DMS79 (cell line): ENCODE measurements around the gene CBLN3.

ENCODE experiments used
- DNase-seq: peaks from one replicate; lab custom pipeline; 2025; lab: John Stamatoyannopoulos, UW

The CBLN3 gene

GRCh38 chr14:24439257-24439656, 9.8 kb upstream of the CBLN3 start:
- no peak for DNase-seq

DNA sequence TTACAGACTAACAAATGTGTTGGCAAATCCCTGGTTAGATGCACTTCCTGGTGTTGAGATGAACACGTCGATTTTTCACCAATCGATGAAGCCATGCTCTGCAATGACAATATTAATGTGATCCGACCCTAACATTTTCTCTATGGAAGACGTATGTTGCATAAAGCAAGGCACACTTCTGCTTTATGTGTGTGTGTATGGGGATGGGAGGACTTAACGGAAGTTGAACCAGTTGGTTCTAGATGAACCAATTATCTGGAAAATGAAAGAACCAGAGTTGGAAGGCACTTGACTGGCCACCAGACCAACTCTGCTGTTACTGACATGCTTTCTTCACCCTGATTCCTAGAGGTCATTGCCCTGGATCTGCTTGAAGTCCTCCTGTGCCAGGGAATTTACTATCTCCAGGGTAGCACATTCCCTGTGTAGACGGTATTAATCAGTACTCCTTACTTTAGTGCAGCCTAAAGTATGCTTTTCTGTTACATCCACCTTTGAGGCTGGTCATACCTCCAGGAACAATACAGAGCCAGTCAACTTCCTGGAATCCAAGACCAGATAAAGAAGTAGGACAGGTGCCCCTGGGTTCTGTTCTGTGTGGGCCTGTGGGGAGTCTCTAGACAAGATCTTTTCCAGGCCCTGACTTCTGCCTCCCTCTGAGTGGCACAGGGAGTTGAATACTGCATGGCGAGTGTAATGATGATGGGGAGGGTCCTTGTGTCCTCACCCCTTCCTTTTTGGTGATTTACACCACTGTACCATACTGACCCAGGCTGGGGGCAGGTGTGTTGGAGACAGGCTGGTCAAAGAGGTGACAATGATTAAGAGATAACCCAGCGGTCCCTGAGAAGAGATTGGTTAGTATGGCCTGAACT, 9.0 kb upstream of the CBLN3 start:
- no peak for DNase-seq

DNA sequence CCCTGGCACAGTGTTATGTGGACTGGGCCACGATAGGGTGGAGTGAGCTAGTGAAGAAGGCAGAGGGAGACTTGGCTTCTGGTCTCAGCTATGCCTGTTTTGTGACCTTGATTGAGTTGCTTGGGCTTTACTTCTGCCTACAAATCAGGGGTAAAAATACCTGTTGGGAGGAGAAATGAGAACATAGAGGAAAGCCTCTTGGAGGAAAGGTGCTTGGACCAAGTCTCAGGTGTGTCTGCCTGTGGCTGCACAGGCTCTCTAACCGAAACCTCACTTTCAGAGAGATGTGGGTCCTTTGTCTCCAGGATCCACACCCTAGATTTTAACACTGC, 8.2 kb upstream of the CBLN3 start:
- DNase-seq: no peak

DNA sequence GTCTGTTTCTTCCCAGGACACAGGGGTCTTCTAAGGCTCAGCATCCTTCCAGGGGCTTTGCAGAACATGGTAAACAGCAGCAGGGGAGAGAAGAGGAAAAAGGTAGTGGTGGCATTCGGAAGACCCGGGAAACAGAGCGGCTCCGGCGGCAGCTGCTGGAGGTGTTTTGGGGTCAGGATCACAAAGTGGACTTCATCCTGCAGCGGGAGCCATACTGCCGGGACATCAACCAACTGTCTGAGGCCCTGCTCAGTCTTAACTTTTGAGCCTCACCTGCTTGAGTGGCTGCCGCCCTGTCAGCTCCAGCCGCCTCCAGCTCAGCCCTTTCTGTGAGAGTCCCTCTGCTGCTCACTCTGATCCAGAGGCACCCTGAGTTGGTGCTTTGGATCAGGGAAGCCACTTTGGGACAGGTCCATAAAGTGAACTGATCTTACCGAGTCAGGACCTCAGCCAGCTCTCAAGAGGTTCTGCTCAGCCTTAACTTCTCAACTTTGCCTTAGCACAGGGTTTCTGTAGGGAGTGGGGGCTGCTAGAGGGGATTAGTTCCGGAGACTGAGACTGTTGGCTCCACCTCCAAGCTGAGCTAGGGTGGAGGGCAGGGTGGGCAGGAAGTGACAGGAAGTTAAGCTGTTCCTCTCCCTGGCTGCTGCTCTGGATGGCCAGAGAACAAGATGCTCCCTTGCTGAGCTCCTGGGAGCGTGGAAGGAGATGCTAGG, 7.7 kb upstream of the CBLN3 start:
- DNase-seq: no peak

DNA sequence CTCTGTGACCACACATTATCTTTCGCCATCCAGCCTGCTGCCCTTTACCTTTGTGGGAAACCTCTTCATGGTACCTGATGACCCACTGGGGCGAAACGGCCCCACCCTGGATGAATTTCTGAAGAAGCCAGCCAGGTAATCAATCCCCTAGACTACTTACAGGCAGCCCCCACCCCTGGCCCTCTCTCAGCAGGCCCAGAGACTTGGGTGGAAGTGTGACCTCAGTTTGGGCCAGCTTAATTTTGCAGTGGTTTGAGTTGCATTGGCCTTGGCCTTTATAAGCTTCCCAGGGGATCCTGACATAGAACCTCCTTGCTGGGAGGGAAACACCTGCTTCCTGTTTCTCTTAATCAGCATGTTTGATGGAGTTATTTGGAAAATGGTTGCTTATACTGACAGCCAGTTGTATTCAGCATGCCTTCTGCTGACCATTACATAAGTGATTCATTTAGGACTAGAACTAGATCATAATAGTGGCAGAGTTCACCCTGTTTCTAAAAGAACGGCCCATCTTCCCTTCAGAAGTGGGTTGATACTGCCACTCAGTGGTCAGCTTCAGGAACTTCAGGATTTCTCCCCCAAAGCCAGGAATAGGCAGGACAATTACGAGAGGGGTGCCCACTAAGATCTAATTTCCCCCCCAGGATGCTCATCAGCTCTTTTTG, 7.0 kb upstream of the CBLN3 start:
- peak; percentile 39 for DNase-seq

DNA sequence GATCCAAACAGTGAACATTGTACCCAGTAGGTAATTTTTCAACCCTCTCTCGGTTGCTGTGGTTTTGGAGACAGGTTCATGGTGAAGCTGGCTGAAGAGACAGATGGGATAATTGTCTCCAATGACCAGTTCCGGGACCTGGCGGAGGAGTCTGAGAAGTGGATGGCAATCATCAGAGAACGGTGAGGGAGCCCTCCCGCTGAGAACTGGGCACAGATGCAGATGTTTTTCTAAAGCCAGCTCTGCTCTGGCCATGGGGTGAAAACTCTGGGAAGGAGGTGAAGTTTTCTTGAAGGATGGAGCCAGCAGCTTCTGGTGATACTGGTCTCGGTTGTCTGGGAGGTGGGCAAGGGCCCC, 6.5 kb upstream of the CBLN3 start:
- peak; percentile 33 for DNase-seq

- no peak for DNase-seq
These were observed 5.8 kb upstream of the CBLN3 start for GRCh38 chr14:24435192-24435810.

DNA sequence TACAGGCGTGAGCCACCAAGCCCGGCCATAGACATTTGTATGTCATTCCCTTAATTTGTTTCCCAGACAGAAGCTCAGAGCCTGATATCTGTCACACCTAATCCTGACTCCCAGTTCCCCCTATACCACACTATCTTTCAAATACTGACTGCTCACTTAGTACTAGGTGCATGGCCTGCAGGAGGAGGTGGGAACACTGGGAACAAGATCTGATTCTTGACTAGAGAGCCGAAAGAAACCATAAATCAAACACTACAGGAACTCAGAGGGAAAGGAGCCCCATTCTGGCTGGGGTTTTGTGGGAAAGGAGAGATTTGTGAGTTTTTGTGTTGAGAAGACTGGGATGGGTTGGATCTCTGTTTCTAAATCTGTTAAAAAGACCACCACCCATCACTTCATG, 5.2 kb upstream of the CBLN3 start:
- DNase-seq: no peak

DNA sequence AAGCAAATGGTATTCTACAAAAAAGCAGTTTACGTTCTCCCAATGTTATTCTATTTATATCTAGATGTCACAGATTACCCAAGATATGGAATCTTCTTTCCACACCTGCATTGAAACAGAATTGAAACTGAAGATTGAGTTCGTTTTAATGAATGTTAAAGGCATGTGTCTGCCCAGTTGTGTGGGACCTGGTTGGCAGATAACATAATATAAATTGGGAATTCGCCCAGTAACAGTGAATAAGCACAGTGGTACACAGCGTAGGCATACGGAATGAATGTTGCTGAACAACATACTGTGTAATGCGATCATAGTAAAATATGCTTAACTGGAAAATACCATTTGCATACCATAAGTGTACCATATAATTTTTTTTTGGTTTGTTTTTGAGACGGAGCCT, 4.6 kb upstream of the CBLN3 start:
- DNase-seq: no peak

DNA sequence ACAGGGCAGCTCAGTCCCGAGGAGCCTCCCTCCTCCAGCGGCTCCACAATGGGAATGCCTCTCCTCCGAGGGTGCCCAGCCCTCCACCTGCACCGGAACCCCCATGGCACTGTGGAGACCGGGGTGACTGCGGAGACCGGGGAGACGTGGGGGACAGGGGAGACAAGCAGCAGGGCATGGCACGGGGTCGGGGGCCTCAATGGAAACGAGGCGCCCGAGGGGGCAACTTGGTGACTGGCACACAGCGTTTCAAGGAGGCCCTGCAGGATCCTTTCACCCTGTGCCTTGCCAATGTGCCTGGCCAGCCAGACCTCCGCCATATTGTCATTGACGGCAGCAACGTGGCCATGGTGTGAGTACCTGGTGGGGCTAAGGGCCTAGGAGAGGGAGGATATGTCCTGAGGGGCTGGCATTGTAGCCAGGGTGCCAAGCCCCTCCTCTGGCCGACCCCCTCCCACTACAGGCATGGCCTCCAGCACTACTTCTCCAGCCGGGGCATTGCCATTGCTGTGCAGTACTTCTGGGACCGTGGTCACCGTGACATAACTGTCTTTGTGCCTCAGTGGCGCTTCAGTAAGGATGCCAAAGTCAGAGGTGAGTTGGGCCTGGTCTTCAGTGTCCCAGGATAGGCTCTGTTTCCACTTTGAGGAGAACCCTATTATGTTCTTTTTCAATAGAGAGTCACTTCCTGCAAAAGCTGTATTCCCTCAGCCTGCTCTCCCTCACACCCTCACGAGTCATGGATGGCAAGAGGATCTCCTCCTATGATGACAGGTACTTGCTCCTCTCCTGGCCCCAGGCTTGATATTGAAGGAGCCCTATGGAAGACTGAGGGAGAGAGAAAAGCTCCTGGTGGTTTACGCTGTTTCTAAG, 3.0 kb upstream of the CBLN3 start:
- no peak for DNase-seq

DNA sequence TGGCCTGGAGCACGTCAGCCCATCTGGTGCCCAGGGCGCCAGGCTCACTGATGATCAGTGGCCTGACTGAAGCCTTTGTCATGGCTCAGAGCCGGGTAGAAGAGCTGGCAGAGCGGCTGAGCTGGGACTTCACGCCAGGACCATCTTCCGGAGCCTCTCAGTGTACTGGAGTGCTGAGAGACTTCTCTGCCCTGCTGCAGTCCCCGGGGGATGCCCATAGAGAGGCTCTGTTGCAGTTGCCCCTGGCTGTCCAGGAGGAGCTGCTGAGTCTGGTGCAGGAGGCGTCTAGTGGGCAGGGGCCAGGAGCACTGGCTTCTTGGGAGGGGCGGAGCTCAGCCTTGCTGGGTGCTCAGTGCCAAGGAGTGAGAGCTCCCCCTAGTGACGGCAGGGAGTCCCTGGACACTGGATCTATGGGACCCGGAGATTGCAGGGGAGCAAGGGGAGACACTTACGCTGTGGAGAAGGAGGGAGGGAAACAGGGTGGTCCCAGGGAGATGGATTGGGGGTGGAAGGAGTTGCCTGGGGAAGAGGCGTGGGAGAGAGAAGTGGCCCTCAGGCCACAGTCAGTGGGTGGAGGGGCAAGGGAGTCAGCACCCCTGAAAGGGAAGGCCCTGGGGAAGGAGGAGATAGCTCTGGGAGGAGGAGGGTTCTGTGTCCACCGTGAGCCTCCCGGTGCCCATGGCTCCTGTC, 2.2 kb upstream of the CBLN3 start:
- DNase-seq: peak; percentile 82

GRCh38 chr14:24430682-24431568, 1.5 kb upstream of the CBLN3 start:
- DNase-seq: no peak

DNA sequence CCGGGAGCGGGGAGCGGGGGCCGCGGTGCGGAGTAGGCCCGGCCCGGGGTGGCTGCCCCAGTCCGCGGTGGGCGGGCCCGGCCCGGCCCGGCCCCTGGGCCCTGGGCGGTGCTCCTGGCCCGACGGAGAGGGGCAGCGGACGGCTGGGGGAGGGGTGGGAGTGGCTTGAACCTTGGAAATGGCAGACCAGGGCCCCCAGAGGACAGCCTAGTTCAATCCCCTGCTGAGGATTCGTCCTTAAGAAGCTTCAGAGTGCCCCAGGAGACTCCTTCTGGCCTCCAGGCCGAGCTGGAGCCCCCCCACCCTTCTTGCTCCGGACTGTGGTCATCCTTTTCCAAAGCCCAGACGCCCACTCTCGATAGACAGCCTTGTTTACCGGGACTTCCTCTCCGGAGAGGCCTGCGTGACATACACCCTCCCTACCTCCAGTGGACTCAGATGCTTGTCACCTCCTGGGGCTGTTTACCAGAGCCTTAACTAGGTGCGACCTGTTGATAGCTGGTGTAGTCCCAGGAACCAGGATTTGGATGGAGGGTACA, 744 bp upstream of the CBLN3 start:
- no peak for DNase-seq

GRCh38 chr14:24428628-24429394, 657 bp downstream of the CBLN3 start:
- DNase-seq: no peak

- DNase-seq: no peak
These were observed 1.6 kb downstream of the CBLN3 start for GRCh38 chr14:24427537-24428508.

- DNase-seq: no peak
These were observed 2.4 kb downstream of the CBLN3 start for GRCh38 chr14:24426912-24427536.

DNA sequence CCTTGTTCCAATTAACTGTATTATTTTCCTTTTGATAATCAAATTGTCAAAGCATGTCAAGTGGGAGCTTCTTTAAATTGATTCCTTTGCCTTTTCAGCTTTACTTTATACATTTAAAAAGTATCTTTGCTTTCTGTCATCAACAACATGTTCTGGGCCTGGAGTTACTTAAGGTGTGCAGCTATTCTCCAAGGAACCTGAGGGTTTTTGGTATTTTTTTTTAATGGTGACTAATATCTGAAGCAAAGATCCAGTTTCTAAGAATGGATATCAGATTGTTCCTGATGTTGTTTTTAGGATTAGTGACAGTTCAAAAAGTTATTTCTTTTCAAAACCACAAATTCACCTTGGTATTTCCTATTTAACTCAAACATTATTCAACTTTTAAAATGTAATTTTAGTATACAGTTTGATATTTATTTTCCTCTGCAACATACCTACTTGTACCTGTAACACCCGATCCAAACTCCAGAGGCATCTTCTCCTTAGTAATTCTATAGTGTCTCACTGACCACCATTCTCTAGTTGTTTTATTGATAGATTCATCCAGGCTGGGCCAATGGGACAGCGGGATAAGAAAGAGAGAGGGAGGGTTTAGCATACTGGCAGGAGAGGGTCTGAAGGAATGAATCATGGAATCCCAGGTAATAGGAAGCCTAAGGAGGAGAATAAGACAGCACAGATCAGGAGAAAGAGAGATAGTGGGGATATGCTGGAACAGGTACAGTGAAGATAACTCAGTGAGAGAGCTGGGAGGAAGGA, 3.1 kb downstream of the CBLN3 start:
- DNase-seq: no peak
